Measurements from ENCODE around the gene CD74.
"Not testable (repeated sequence)": the region's sequence is repeated elsewhere in the genome, so short reads cannot be mapped to it uniquely, and the experiment has no call there.

The CD74 gene

GRCh38 chr5:150441813-150442698 lies 29.3 kb upstream of the CD74 start:
- no peak for DNase-seq

DNA sequence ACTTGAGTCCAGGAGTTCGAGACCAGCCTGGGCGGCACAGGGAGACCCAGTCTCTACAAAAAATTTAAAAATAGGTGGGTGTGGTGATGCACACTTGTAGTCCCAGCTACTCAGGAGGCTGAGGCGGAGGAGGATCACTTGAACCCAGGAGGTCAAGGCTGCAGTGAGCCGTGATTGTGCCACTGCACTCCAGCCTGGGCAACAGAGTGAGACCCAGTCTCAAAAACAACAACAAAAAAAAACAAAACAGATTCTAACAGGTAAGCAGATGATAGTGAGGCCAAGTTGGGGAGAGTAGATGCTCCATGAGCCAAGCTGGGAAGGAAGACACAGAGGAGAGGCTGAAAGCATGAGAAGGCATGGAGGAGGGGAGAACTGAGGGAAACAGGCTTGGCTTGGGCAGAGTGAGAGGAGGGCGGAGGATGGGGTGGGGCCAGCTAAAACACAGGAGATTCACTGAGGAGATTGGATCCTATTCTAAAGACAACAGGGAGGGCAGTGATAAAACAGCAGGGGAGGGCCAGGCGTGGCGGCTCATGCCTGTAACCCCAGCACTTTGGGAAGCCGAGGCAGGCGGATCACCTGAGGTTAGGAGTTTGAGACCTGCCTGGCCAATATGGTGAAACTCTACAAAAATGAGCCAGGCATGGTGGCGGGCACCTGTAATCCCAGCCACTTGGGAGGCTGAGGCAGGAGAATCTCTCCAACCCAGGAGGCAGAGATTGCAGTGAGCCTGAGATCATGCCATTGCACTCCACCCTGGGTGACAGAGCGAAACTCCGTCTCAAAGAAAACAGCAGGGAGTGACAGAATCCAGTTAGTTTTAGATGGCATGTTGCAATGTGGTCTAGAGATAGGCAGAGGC lies 28.5 kb upstream of the CD74 start:
- DNase-seq = no peak

DNA sequence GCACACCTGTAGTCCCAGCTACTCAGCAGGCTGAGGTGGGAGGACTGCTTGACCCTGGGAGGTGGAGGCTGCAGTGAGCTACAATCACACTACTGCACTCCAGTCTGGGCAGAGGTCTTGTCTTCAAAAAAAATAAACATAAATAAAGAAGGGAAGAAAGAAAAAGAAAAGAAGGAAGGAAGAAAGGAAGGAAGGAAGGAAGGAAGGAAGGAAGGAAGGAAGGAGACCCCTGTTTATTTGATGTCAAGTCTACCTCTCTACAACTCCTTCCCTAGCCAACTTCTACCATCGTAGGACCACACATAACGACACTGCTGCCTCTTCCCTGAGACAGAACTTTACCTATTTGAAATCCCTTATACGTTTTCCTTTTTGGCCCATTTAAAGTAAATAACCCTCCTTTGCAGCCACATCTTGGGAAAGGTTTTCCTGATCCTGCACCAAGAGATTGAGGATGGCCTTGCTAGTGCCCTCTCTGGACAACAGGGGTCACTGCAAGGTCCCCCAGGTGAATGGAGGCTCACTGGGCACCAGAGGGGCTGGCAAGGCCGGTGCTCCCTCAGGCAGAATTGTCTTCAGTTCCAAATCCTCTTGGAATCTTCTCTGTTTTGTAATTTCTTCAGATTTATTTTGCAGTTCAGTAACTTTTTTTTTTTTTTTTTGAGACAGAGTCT lies 26.3 kb upstream of the CD74 start:
- no peak for DNase-seq

DNA sequence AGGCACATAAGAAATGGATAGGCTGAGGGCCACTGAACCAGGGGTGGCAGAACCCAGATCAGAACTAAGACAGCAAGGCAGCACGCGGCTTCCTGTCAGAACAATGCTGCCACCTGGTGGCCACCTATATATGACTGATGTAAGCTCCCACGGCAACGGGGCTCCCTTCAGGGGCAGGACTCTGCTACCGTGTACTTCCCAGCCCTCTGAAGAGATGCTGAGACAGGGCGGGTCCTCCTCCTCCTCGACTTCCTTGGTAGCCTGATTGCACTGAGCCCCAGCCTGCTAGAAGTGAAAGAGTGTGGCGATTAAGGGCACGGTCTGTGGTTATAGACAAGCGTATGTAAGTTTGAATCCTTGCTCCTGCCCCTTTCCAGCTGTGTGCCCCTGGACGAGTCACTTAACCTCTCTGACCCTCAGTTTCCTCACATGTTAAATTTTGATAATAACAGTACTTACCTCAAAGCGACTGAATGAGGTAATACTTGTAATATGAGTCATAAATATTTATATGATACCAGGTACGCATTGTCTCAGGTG lies 23.5 kb upstream of the CD74 start:
- peak; percentile 81 for DNase-seq

GRCh38 chr5:150434464-150434863 lies 21.8 kb upstream of the CD74 start:
- no peak for DNase-seq

DNA sequence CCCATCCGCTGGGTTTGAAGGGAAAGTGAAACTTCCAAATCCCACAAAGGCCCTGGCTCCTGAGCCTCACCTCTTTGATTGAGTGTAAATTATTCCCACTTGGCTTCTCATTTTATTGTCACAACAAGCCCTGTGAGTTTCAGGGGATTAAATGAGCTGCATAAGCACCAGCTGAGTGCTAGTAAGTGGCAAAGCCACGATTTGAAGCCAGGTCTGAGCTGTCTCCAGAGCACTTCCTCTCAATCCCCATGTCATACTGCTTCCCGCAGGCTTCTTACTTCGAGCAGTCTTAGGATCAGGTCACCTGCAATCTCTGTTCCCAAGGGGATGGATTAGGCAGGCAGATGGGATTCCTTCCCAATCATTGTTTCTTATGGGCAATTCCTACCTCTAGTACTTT lies 18.9 kb upstream of the CD74 start:
- DNase-seq = no peak

DNA sequence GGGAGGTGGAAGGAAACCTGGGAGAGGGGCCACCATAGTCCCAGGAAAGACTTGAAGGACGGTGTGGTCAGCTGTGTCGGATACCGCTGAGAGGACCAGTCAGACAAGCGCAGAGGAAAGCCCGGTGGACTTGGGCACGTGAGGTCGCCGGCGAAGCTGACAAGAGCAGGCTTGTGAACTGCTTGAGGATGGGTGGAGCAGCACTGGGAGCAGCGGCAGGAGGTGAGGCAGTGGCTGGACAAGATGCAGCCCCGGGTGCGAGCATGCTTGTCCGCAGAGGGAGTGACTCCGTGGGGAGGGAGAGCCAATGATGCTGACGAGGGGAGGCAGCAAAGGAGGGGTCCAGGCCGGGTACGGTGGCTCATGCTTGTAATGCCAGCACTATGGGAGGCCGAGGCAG lies 18.3 kb upstream of the CD74 start:
- no peak for DNase-seq

GRCh38 chr5:150429410-150429873 lies 16.7 kb upstream of the CD74 start:
- DNase-seq = no peak

DNA sequence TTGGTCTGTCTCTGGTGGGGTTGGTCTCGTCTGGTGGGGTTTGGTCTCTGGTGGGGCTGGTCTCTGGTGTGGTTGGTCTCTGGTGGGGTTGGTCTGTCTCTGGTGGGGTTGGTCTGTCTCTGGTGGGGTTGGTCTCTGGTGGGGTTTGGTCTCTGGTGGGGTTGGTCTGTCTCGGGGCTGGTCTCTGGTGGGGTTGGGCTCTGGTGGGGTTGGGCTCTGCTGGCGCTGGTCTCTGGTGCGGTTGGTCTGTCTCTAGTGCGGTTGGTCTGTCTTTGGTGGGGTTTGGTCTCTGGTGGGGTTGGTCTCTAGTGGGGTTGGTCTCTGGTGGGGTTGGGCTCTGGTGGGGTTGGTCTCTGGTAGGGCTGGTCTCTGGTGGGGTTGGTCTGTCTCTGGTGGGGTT lies 16.3 kb upstream of the CD74 start:
- no peak for DNase-seq

GRCh38 chr5:150428106-150428876 lies 15.6 kb upstream of the CD74 start:
- DNase-seq = no peak

- not testable (repeated sequence) for DNase-seq
Observed at GRCh38 chr5:150426165-150426564, 13.5 kb upstream of the CD74 start.

GRCh38 chr5:150422758-150423157 lies 10.0 kb upstream of the CD74 start:
- no peak for DNase-seq

DNA sequence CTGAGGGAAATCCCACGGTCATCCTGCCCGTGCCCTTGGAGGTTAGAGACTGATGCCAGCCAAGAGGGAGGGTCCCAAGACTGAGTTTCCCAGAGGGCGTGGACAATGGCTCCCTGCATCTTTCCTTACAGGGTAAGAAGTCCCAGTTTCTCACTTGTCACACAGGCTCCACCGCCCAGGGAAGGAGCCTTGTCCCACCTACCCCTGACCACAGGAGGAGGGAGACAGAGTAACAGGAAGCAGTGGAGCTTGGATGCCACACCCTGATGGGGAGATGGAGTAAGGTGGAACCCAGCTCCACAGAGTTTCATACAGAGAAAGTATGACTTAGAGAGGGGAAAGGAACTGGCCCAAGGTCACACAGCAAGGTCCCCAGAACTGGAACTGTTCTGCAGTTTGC lies 9.4 kb upstream of the CD74 start:
- no peak for DNase-seq

- no peak for DNase-seq
Observed at GRCh38 chr5:150419630-150420270, 7.0 kb upstream of the CD74 start.

DNA sequence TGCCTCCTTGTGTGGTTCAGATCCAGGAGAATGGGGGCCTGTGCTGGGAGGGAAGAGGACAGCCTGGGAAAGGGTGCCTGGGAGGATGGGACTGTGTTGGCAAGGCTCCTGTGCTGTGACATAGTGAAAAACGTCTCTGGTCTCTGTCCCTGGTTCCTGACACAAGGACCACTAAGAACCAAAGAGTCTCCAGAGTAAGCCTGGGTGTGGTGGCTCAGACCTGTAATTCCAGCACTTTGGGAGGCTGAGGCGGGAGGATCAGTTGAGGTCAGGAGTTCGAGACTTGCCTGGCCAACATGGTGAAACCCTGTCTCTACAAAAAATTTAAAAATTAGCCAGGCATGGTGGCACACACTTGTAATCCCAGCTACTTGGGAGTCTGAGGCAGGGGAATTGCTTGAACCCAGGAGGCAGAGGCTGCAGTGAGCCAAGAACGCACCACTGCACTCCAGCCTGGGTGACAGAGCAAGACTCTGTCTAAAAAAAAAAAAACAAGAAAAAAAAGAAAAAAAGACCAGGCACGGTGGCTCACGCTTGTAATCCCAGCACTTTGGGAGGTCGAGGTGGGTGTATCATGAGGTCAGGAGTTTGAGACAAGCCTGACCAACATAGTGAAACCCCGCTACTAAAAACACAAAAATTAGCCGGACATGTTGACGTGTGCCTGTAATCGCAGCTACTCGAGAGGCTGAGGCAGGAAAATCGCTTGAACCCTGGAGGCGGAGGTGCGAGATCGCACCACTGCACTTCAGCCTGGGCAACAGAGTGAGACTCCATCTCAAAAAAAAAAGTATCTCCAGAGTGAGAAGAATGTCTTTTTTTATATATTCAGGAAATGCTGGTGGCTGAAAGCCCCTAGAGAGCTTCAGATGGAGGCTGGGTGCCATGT lies 1.4 kb upstream of the CD74 start:
- not testable (repeated sequence) for DNase-seq

GRCh38 chr5:150413176-150413901 lies 629 bp upstream of the CD74 start:
- DNase-seq = no peak

- no peak for DNase-seq
Observed at GRCh38 chr5:150411245-150411979, 1.3 kb downstream of the CD74 start.

DNA sequence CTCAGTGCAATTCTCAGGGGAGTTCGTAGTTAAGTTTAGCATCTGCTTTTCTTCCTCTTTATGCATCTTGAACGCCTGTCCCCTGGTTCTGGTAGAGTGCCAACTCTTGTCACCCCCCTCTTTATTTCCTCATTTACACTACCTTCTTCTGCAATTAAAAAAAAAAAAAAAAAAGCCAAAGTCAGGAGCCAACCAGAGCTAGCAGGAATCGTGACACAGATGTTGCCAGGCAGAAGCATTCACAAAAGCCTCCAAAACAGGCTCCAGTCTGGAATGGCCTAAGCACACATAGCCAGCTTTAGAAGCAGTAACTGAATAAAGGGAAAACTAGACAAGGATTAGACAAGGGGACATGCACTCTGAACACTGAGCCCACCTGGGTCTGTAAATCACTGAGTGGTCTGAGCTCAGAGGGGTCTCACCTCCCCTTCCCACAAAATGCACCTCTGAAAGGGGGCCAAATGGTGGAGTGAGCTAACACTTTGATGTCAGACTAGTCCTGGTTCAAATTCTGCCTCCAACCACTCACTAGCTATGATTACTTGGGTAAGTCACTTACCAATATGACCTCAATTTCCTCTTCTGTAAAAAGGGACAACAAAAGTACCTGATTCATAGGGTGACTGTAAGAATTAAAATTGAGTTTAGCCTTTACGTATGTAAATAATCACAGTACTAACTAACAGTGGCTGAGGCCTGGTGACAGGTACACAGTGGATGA lies 2.0 kb downstream of the CD74 start:
- peak; percentile 74 for DNase-seq
